Fibroblast of pulmonary artery (primary cell): Measurements from ENCODE around the gene MINPP1.
A peak's percentile ranks its signal among the peaks of the same experiment; 100 is the strongest.
"Not testable (repeated sequence)": the region's sequence is repeated elsewhere in the genome, so short reads cannot be mapped to it uniquely, and the experiment has no call there.

Source experiments
- DNase-seq: peaks from one replicate; pipeline ENCODE4 v3.0.0-alpha.2; 2010; ENCODE audit warnings: low read depth
- H3K4me3 ChIP-seq: replicated peaks from 2 replicates; pipeline ENCODE4 v1.5.1; 2011; ENCODE audit warnings: low read depth, mild to moderate bottlenecking, control low read depth, low read length, moderate library complexity
- CTCF ChIP-seq: IDR thresholded peaks from 2 replicates; pipeline ENCODE4 v1.5.1; 2011; ENCODE audit warnings: mild to moderate bottlenecking, control low read depth, low read length, inconsistent platforms; ENCODE audit errors: missing control alignments

MINPP1 gene

GRCh38 chr10:87504640-87505365 is at the start of gene MINPP1:
Gene MINPP1, plus strand, starts transcription at chr10:87504893. Its CDS starts 23 bp downstream, at chr10:87504916.
- TF ChIP-seq CTCF: no peak
- H3K4me3 ChIP-seq: peak within 1 kb of the TSS; percentile 87
- peak; percentile 80 for DNase-seq

DNA sequence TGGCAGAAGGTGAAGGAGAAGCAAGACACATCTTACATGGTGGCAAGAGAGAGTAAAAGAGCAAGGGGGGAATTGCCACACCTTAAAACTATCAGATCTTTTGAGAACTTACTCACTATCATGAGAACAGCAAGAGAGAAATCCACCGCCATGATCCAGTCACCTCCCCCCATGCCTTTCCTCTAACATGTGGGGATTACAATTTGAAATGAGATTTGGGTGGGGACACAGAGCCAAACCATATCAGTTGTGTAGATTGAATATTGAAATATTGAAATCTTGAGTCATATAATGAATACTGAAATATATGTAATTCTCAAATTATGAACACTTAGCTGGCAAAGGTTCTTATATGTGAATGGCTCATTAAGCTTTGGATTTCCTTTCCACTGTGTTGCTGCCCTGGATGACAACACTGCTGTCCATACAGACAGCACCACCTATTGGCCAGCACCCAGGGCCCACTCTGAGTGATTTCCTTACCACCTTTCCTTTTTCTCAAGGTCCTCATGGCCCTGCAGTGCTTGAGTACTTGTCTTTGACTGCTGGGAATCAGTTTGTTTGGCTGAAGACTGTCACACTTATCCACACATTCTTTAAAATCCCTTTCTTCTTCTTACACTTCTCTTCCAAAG is 48.0 kb upstream of the MINPP1 start:
- not testable (repeated sequence) for H3K4me3 ChIP-seq, DNase-seq

GRCh38 chr10:87461751-87462150 is 42.9 kb upstream of the MINPP1 start:
- not testable (repeated sequence) for DNase-seq, H3K4me3 ChIP-seq

DNA sequence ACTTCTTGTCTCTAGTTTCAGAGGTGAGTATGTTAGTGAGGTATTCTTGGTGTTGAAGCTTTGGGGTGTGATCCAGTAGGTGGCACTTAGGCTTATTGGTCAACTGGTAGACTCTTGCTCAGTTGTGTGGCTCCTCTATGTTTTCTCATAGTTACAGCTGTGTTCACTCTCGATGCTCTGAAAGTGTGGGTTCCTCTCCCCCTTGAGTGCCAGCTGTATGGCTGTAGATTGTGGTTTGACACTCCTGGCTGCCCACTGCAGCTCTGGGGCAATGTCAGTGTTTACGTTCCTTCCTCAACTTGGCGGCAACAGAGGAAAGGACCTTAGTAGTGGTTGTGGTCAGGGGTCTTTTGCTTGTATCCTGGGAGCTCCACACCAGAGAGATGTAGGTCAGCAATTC is 37.8 kb upstream of the MINPP1 start:
- H3K4me3 ChIP-seq, DNase-seq: not testable (repeated sequence)

DNA sequence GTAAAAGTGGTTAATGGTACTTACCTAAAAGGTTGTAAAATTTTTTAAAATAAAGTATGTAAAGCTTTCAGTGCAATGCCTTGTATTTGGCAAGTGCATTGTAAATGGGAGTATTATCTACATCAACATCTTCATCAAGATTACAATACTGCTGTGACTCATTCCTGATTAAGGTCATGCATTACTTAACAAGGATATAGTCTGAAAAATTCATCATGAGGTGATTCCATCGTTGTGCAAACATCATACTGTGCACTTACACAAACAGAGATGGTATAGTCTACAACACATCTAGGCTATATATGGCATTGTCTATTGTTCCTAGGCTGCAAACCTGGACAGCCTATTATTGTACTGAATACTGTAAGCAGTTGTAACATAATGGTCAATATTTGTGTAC is 16.0 kb upstream of the MINPP1 start:
- DNase-seq, H3K4me3 ChIP-seq: not testable (repeated sequence)

- H3K4me3 ChIP-seq, DNase-seq: not testable (repeated sequence)
Observed at GRCh38 chr10:87490285-87490684, 14.4 kb upstream of the MINPP1 start.

DNA sequence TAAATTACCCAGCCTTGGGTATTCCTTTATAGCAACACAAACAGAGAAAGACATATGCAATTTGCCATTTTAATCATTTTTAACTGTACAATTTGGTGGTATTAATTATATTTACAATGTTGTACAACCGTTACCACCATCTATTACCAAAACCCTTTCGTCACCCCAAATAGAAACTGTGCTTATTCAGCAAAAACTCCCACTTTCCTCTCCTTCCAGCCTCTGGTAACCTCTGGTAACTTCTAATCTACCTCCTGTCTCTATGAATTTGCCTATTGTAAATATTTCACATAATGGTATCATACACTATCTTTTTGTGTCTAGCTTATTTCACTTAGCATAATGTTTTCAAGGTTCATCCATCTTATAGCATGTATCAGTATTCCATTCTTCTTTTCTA is 12.2 kb upstream of the MINPP1 start:
- H3K4me3 ChIP-seq, DNase-seq: not testable (repeated sequence)

- not testable (repeated sequence) for DNase-seq, H3K4me3 ChIP-seq
Observed at GRCh38 chr10:87495446-87495845, 9.2 kb upstream of the MINPP1 start.

DNA sequence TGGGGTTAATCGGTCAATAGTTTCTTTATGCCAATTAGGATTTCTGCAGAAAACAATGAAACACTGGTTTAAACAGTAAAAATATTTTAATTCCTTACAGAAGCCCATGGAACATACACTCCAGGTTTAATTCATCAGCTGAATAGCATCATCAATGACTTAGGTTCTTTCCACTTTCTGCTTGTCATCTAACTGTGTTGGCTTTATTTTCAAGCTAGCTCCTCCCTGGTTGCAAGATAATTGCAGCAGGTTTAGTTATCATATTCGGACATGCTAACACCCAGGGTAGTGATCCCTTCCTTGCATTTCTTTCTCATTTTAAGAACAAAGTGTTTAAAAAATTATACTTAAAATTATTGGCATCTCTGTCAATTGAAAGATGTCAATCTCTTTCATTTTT is 7.3 kb upstream of the MINPP1 start:
- H3K4me3 ChIP-seq, DNase-seq: not testable (repeated sequence)

DNA sequence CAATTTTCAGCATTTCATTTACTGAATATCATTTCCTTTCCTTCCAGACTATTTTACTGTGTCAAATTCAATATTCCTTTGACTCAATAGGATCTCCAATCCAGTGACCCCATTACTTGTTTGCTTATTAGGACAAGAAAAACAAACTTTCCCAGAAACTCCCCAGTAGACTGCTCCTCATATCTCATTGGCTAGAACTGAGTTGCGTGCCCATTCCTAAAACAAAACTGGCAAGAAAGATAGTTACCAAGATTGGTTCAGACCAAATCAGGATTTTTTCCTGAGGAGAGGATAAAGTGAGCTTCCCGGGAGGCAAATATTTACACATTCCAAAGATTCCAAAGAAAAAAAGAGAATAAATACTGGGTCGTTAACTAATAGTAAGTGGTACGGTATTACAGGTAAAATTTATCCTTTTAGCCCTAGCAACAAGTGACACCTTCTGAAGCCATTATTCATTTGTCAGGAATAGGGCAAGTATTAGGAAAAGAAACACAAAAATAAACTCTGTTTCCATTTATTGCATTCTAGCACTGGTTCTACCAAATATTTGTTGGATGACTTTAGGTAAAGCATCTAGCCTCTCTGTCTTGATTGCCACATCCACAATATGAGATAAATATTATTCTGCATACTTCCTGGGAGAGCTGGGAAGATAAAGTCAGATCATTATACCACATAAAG is 6.4 kb upstream of the MINPP1 start:
- not testable (repeated sequence) for H3K4me3 ChIP-seq, DNase-seq

- H3K4me3 ChIP-seq: no peak overlapping the region
- TF ChIP-seq CTCF: no peak
- DNase-seq: peak; percentile 46
Observed at GRCh38 chr10:87500646-87501048, 4.0 kb upstream of the MINPP1 start.

- no peak for DNase-seq
- no peak overlapping the region for H3K4me3 ChIP-seq
- no peak for TF ChIP-seq CTCF
Observed at GRCh38 chr10:87503401-87503800, 1.3 kb upstream of the MINPP1 start.
